GM23338 (cell line): ENCODE data around the gene SLC6A11. TPM values are rescaled to one million over a fixed set of nuclear protein-coding genes. Genes with fewer than 3 reads are reported as not detected.

ENCODE experiments used
- ATAC-seq: fragments of 200-7000 bp; cut with Tn5 transposase; 3 replicates; pipeline ENCODE4 v1.9.1; 2020
- DNase-seq: peaks from one replicate; pipeline ENCODE4 v3.0.0-alpha.2; 2015; ENCODE audit warnings: low spot score
- H2AFZ ChIP-seq: fragments of 200-600 bp; sonication (generic); 2 replicates; pipeline ENCODE4 v1.8.0; 2016; ENCODE audit warnings: antibody characterized with exemption, mild to moderate bottlenecking, moderate library complexity
- H3F3A ChIP-seq: fragments of 200-600 bp; sonication (generic); replicated peaks from 2 replicates; pipeline ENCODE4 v1.8.0; 2017; ENCODE audit warnings: antibody characterized with exemption, mixed run types, low read depth
- H3K27ac ChIP-seq: fragments of 200-600 bp; sonication (generic); 2 replicates; pipeline ENCODE4 v1.6.1; 2016; ENCODE audit warnings: low read depth
- H3K27me3 ChIP-seq: fragments of 200-600 bp; sonication (generic); 2 replicates; pipeline ENCODE4 v1.8.0; 2016; ENCODE audit warnings: mild to moderate bottlenecking, mixed run types, moderate library complexity; ENCODE audit not compliant: insufficient read depth
- H3K36me3 ChIP-seq: fragments of 200-600 bp; sonication (generic); 2 replicates; pipeline ENCODE4 v1.8.0; 2016; ENCODE audit warnings: mild to moderate bottlenecking; ENCODE audit not compliant: insufficient read depth
- H3K4me1 ChIP-seq: fragments of 200-600 bp; sonication (generic); 2 replicates; pipeline ENCODE4 v1.8.0; 2016; ENCODE audit warnings: mild to moderate bottlenecking, moderate library complexity; ENCODE audit not compliant: insufficient read depth
- H3K4me2 ChIP-seq: fragments of 200-600 bp; sonication (generic); 2 replicates; pipeline ENCODE4 v1.7.1; 2017; ENCODE audit warnings: mixed run types
- H3K4me3 ChIP-seq: fragments of 200-600 bp; sonication (generic); 2 replicates; pipeline ENCODE4 v1.6.1; 2016; ENCODE audit warnings: mixed run types
- H3K79me2 ChIP-seq: fragments of 200-600 bp; sonication (generic); replicated peaks from 2 replicates; pipeline ENCODE4 v1.8.0; 2017; ENCODE audit warnings: mild to moderate bottlenecking; ENCODE audit not compliant: insufficient read depth
- H3K9me2 ChIP-seq: fragments of 200-600 bp; sonication (generic); 2 replicates; pipeline ENCODE4 v1.8.0; 2017; ENCODE audit not compliant: insufficient read depth
- H4K20me1 ChIP-seq: fragments of 200-600 bp; sonication (generic); replicated peaks from 2 replicates; pipeline ENCODE4 v1.8.0; 2017; ENCODE audit warnings: mild to moderate bottlenecking; ENCODE audit not compliant: insufficient read depth
- H3K27ac Mint-ChIP-seq: 2 replicates; pipeline ENCODE4 v1.8.0; 2020; ENCODE audit warnings: inconsistent platforms, mild to moderate bottlenecking, moderate library complexity, mixed read lengths
- H3K27me3 Mint-ChIP-seq: 3 replicates; pipeline ENCODE4 v1.8.0; 2022; ENCODE audit warnings: low read depth, mild to moderate bottlenecking, moderate library complexity, mixed read lengths, inconsistent platforms; ENCODE audit not compliant: insufficient read depth, poor library complexity
- H3K36me3 Mint-ChIP-seq: 3 replicates; pipeline ENCODE4 v1.8.0; 2021; ENCODE audit warnings: low read depth, mild to moderate bottlenecking, inconsistent platforms, moderate library complexity, mixed read lengths
- H3K4me1 Mint-ChIP-seq: 3 replicates; pipeline ENCODE4 v1.8.0; 2020; ENCODE audit warnings: mild to moderate bottlenecking, inconsistent platforms, mixed read lengths
- H3K4me3 Mint-ChIP-seq: 3 replicates; pipeline ENCODE4 v1.8.0; 2021; ENCODE audit warnings: moderate library complexity, mild to moderate bottlenecking, inconsistent platforms, mixed read lengths
- H3K9me3 Mint-ChIP-seq: 3 replicates; pipeline ENCODE4 v1.8.0; 2020; ENCODE audit warnings: moderate library complexity, mild to moderate bottlenecking, inconsistent platforms, mixed read lengths
- CREB1 ChIP-seq: fragments of 250-450 bp; sonication (Bioruptor Pico); IDR thresholded peaks from 2 replicates; pipeline ENCODE4 v1.5.0; 2020; ENCODE audit warnings: low read depth, mild to moderate bottlenecking, moderate library complexity
- CTCF ChIP-seq, 2 experiments: fragments of 200-600 bp in 1 of 2; sonication (generic) in 1 of 2; conservative IDR thresholded peaks; 2 replicates each; pipeline versions ENCODE4 v1.5.1 to v1.6.1; 2016 to 2017; ENCODE audit warnings: antibody characterized with exemption in 2 of 2, low read depth in 2 of 2, mild to moderate bottlenecking in 2 of 2, moderate library complexity in 1 of 2
- ETS1 ChIP-seq: IDR thresholded peaks from 2 replicates; pipeline ENCODE4 v1.6.1; 2016; ENCODE audit warnings: antibody characterized with exemption
- EZH2 ChIP-seq: fragments of 200-600 bp; sonication (generic); IDR thresholded peaks from one replicate; pipeline ENCODE4 v1.8.0; 2017; ENCODE audit warnings: antibody characterized with exemption, mild to moderate bottlenecking, low read depth; ENCODE audit not compliant: unreplicated experiment
- EZH2phosphoT487 ChIP-seq: fragments of 200-600 bp; sonication (generic); IDR thresholded peaks from one replicate; pipeline ENCODE4 v1.8.1; 2018; ENCODE audit warnings: antibody characterized with exemption; ENCODE audit not compliant: unreplicated experiment
- JUNB ChIP-seq: IDR thresholded peaks from one replicate; pipeline ENCODE4 v1.6.1; 2016; ENCODE audit warnings: antibody characterized with exemption; ENCODE audit not compliant: unreplicated experiment
- NANOG ChIP-seq: IDR thresholded peaks from 2 replicates; pipeline ENCODE4 v1.6.1; 2016; ENCODE audit warnings: antibody characterized with exemption, borderline replicate concordance
- POLR2AphosphoS5 ChIP-seq: IDR thresholded peaks from 2 replicates; pipeline ENCODE4 v1.6.1; 2016; ENCODE audit warnings: antibody characterized with exemption, low read depth
- REST ChIP-seq: IDR thresholded peaks from one replicate; pipeline ENCODE4 v1.6.1; 2018; ENCODE audit warnings: antibody characterized with exemption; ENCODE audit not compliant: unreplicated experiment
- STAT1 ChIP-seq: IDR thresholded peaks from one replicate; pipeline ENCODE4 v1.6.1; 2016; ENCODE audit warnings: antibody characterized with exemption; ENCODE audit not compliant: unreplicated experiment
- ZNF114 ChIP-seq: fragments of 250-450 bp; sonication (Bioruptor Pico); IDR thresholded peaks from 2 replicates; pipeline ENCODE4 v1.5.0; 2020; ENCODE audit warnings: mild to moderate bottlenecking, moderate library complexity
- ZNF331 ChIP-seq: fragments of 250-450 bp; sonication (Bioruptor Pico); IDR thresholded peaks from 2 replicates; pipeline ENCODE4 v1.5.0; 2020; ENCODE audit warnings: low read depth, mild to moderate bottlenecking, moderate library complexity
- ZNF462 ChIP-seq: fragments of 250-450 bp; sonication (Bioruptor Pico); IDR thresholded peaks from 2 replicates; pipeline ENCODE4 v1.5.0; 2020; ENCODE audit warnings: mild to moderate bottlenecking, moderate library complexity
- polyA plus RNA-seq: library from polyadenylated mRNA; unstranded; fragments of >200 nt; fragmentation: Nextera tagmentation; extraction: Ambion mirVana; gene quantifications from 2 replicates; pipeline ENCODE4 v1.2.1, GENCODE V29; 2016
- total RNA-seq: library from RNA; depleted of rRNA; stranded (reverse); fragments of >200 nt; shearing (Covaris generic); gene quantifications from 2 replicates; pipeline ENCODE4 v1.2.3, GENCODE V29; 2014

Gene SLC6A11
- total and polyA plus RNA-seq, 2 experiments from 2014 or later: 0.47 to 1.1 TPM

- ATAC-seq: no peak
- TF ChIP-seq STAT1: no peak
- no peak for TF ChIP-seq NANOG
- TF ChIP-seq EZH2phosphoT487: no peak
- TF ChIP-seq JUNB: no peak
- no peak for TF ChIP-seq CTCF (conservative IDR thresholded peaks at IDR 0.05; ENCODE audit: low read depth in 2 of 2)
- no peak for TF ChIP-seq ZNF462 (CRISPR knock-in tag)
- TF ChIP-seq ZNF331: no peak
- TF ChIP-seq ZNF114 (CRISPR knock-in tag): no peak
- no peak for TF ChIP-seq POLR2AphosphoS5
- TF ChIP-seq ETS1: no peak
- no peak for TF ChIP-seq CREB1 (CRISPR knock-in tag)
- TF ChIP-seq EZH2: no peak
- no peak for TF ChIP-seq REST
- Mint-ChIP-seq H3K27ac (no peak overlapping the region), H3K36me3 (no peaks in the 10 kb centered on the region), H3K27me3 (no peaks in the 10 kb centered on the region), H3K9me3 (no peaks in the 10 kb centered on the region), H3K4me1 (no peaks in the 10 kb centered on the region), H3K4me3 (no peak overlapping the region)
- no peaks in the 10 kb centered on the region for H3K36me3 ChIP-seq
- H3K27ac ChIP-seq: no peak overlapping the region
- H3K4me3 ChIP-seq: no peak overlapping the region
- H3K9me2 ChIP-seq: no peaks in the 10 kb centered on the region
- H3K4me2 ChIP-seq: no peak overlapping the region
- no peaks in the 10 kb centered on the region for H3K79me2 ChIP-seq
- H4K20me1 ChIP-seq: no peaks in the 10 kb centered on the region
- H3K27me3 ChIP-seq: no peaks in the 10 kb centered on the region
- no peaks in the 10 kb centered on the region for H3K4me1 ChIP-seq
- DNase-seq: no peak
- H3F3A ChIP-seq: no peaks in the 10 kb centered on the region
- no peak overlapping the region for H2AFZ ChIP-seq
Observed at GRCh38 chr3:10790713-10791112, 25.3 kb upstream of the SLC6A11 start.
